Stomach (tissue), 4 donors: ENCODE measurements around the gene CHRNE.

Experiments used
- POLR2A ChIP-seq, 4 donors: fragments of 450-650 bp; IDR thresholded peaks; one replicate each; pipeline ENCODE4 v1.6.1; 2016; ENCODE audit warnings: antibody characterized with exemption in 4 of 4, control low read depth in 2 of 4, mild to moderate bottlenecking in 1 of 4, moderate library complexity in 1 of 4
- POLR2AphosphoS5 ChIP-seq, 3 donors: sonication (generic); formaldehyde crosslinking; IDR thresholded peaks; one replicate each; pipeline ENCODE4 v1.6.1; 2016; ENCODE audit warnings: antibody characterized with exemption in 3 of 3
- TF ChIP-seq, protein P1 (sequence below), 7 experiments: fragments of 450-650 bp in 4 of 7; fragments of 200-600 bp in 3 of 7; sonication (generic) in 3 of 7; IDR thresholded peaks; one replicate each; pipeline ENCODE4 v1.5.1; 2016 to 2019; ENCODE audit warnings: antibody characterized with exemption in 7 of 7, control low read depth in 2 of 7, mild to moderate bottlenecking in 1 of 7

GRCh38 chr17:4899341-4900230 lies 3.3 kb downstream of the CHRNE start, which contains the start of gene C17orf107:
- TF ChIP-seq POLR2AphosphoS5 (IDR thresholded peaks at IDR 0.05) (peak in 2 of 3 donors; percentile 31 to 59), POLR2A (IDR thresholded peaks at IDR 0.05) (no peak)
- TF ChIP-seq, protein P1, sequence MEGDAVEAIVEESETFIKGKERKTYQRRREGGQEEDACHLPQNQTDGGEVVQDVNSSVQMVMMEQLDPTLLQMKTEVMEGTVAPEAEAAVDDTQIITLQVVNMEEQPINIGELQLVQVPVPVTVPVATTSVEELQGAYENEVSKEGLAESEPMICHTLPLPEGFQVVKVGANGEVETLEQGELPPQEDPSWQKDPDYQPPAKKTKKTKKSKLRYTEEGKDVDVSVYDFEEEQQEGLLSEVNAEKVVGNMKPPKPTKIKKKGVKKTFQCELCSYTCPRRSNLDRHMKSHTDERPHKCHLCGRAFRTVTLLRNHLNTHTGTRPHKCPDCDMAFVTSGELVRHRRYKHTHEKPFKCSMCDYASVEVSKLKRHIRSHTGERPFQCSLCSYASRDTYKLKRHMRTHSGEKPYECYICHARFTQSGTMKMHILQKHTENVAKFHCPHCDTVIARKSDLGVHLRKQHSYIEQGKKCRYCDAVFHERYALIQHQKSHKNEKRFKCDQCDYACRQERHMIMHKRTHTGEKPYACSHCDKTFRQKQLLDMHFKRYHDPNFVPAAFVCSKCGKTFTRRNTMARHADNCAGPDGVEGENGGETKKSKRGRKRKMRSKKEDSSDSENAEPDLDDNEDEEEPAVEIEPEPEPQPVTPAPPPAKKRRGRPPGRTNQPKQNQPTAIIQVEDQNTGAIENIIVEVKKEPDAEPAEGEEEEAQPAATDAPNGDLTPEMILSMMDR (IDR thresholded peaks at IDR 0.05): peak in 1 of 7 experiments; percentile 8
